Vagina (tissue), 2 donors: Measurements from ENCODE around the gene VAMP2. TPM values are rescaled to one million over a fixed set of nuclear protein-coding genes. Genes with fewer than 3 reads are reported as not detected.

Source experiments
- DNase-seq, 2 donors: peaks; one replicate each; pipeline ENCODE4 v3.0.0-alpha.2; 2017; ENCODE audit errors: extremely low spot score in 2 of 2
- H3K27ac ChIP-seq: fragments of 200-600 bp; sonication (generic); one replicate; pipeline ENCODE4 v1.5.1; 2019
- H3K27me3 ChIP-seq: fragments of 200-600 bp; sonication (generic); one replicate; pipeline ENCODE4 v1.5.1; 2019
- H3K36me3 ChIP-seq, 2 donors: fragments of 200-600 bp; sonication (generic); one replicate each; pipeline ENCODE4 v1.5.1; 2017 to 2019
- H3K4me1 ChIP-seq: fragments of 200-600 bp; sonication (generic); one replicate; pipeline ENCODE4 v1.5.1; 2019
- H3K4me3 ChIP-seq, 2 donors: fragments of 200-600 bp; sonication (generic); 1 replicate in 1 of 2; 2 replicates in 1 of 2; pipeline ENCODE4 v1.5.1; 2016 to 2019
- H3K9me3 ChIP-seq: fragments of 200-600 bp; sonication (generic); one replicate; pipeline ENCODE4 v1.5.1; 2019
- CTCF ChIP-seq, 3 experiments: fragments of 450-650 bp in 2 of 3; fragments of 200-600 bp in 1 of 3; sonication (generic) in 1 of 3; IDR thresholded peaks; one replicate each; pipeline ENCODE4 v1.5.1; 2017 to 2019; ENCODE audit warnings: antibody characterized with exemption in 3 of 3, mild to moderate bottlenecking in 2 of 3, moderate library complexity in 2 of 3
- POLR2A ChIP-seq, 2 donors: fragments of 450-650 bp; IDR thresholded peaks; one replicate each; pipeline ENCODE4 v1.6.1; 2017; ENCODE audit warnings: antibody characterized with exemption in 2 of 2, mild to moderate bottlenecking in 2 of 2, moderate library complexity in 2 of 2
- POLR2AphosphoS5 ChIP-seq, 2 donors: sonication (generic); formaldehyde crosslinking; IDR thresholded peaks; one replicate each; pipeline ENCODE4 v1.9.0; 2017; ENCODE audit warnings: antibody characterized with exemption in 2 of 2, mild to moderate bottlenecking in 2 of 2, low read depth in 1 of 2; ENCODE audit not compliant: insufficient read depth in 1 of 2
- intact Hi-C: fragments of 100-400 bp; cut with DNase I; formaldehyde crosslinking; loops from one replicate; pipeline ENCODE4 v1.15.1; 2023
- total RNA-seq: library from RNA; depleted of rRNA; stranded (reverse); fragments of >200 nt; gene quantifications from one replicate; pipeline ENCODE4 v1.2.3, GENCODE V29; 2016

The VAMP2 gene
- total RNA-seq, 1 donor from 2014 or later: 35.6 TPM

- no peaks in the 10 kb centered on the region for H3K36me3 ChIP-seq
- intact Hi-C loops: no loop called here
- no peak overlapping the region for H3K27ac ChIP-seq
- no peaks in the 10 kb centered on the region for H3K27me3 ChIP-seq
- TF ChIP-seq POLR2A (IDR thresholded peaks at IDR 0.05) (no peak), POLR2AphosphoS5 (IDR thresholded peaks at IDR 0.05; ENCODE audit: insufficient read depth in 1 of 2, low read depth in 1 of 2) (no peak), CTCF (IDR thresholded peaks at IDR 0.05) (no peak)
- no peaks in the 10 kb centered on the region for H3K9me3 ChIP-seq
- peaks cover 2% of the 10 kb centered on the region for H3K4me1 ChIP-seq
- no peak for DNase-seq
- no peak overlapping the region for H3K4me3 ChIP-seq
Measured at GRCh38 chr17:8204761-8205555, 42.2 kb upstream of the VAMP2 start.

GRCh38 chr17:8192070-8192815, 29.5 kb upstream of the VAMP2 start:
- TF ChIP-seq POLR2AphosphoS5 (IDR thresholded peaks at IDR 0.05; ENCODE audit: insufficient read depth in 1 of 2, low read depth in 1 of 2) (peak; percentile 37 to 96), POLR2A (IDR thresholded peaks at IDR 0.05) (peak in 1 of 2 donors; percentile 65), CTCF (IDR thresholded peaks at IDR 0.05) (no peak)
- H3K27me3 ChIP-seq: no peaks in the 10 kb centered on the region
- H3K36me3 ChIP-seq: no peaks in the 10 kb centered on the region
- peak in 1 of 2 donors; percentile 96 for DNase-seq
- H3K4me1 ChIP-seq: peaks cover 42% of the 10 kb centered on the region
- no peaks in the 10 kb centered on the region for H3K9me3 ChIP-seq
- H3K4me3 ChIP-seq: peak overlapping the region; percentile 33 to 39
- intact Hi-C loops: no loop called here
- peak overlapping the region; percentile 86 for H3K27ac ChIP-seq

DNA sequence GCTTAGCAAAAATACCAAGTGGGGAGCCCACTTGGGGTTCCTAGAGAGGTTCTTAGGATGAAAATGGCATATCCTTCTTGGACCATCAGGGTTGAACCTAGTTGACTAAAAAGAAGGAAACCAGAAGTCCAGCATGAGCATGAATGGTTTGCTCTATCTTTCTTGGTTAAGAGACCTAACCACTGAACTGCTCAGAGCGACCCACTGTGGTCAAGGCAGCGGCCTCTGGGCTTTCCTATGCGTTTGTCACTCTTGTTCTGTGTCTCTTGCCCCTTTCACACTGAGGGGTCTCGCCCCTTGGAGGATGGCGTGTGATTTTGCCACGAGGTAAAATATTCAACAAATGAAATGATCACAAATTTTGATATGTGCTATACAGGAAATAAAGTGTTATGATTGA, 27.8 kb upstream of the VAMP2 start:
- Histone ChIP-seq H3K4me1 (peaks cover 48% of the 10 kb centered on the region), H3K27me3 (no peaks in the 10 kb centered on the region), H3K27ac (peak overlapping the region; percentile 100), H3K4me3 (peak overlapping the region; percentile 27 to 86), H3K9me3 (no peaks in the 10 kb centered on the region), H3K36me3 (no peaks in the 10 kb centered on the region)
- no peak for DNase-seq
- TF ChIP-seq POLR2A (IDR thresholded peaks at IDR 0.05): no peak
- TF ChIP-seq CTCF (IDR thresholded peaks at IDR 0.05): no peak
- no peak for TF ChIP-seq POLR2AphosphoS5 (IDR thresholded peaks at IDR 0.05; ENCODE audit: insufficient read depth in 1 of 2, low read depth in 1 of 2)
- intact Hi-C loops: no loop called here

GRCh38 chr17:8189711-8190477, 27.1 kb upstream of the VAMP2 start, which contains the start of gene BORCS6:
Gene BORCS6, minus strand, starts transcription at chr17:8190180. Its CDS starts 40 bp downstream, at chr17:8190140.
- Histone ChIP-seq H3K4me1 (peaks cover 49% of the 10 kb centered on the region), H3K27ac (peak within 1 kb of the TSS; percentile 100), H3K27me3 (no peaks in the 10 kb centered on the region), H3K4me3 (peak within 1 kb of the TSS; percentile 77 to 86), H3K9me3 (no peaks in the 10 kb centered on the region), H3K36me3 (no peaks in the 10 kb centered on the region)
- TF ChIP-seq CTCF (IDR thresholded peaks at IDR 0.05): peak in 1 of 3 experiments; percentile 15
- peak; percentile 68 to 85 for TF ChIP-seq POLR2A (IDR thresholded peaks at IDR 0.05)
- TF ChIP-seq POLR2AphosphoS5 (IDR thresholded peaks at IDR 0.05; ENCODE audit: insufficient read depth in 1 of 2, low read depth in 1 of 2): peak; percentile 97 to 99
- DNase-seq: peak in 1 of 2 donors; percentile 100
- intact Hi-C loops: no loop called here
